ENCODE data around the gene KRTAP2-2.

The KRTAP2-2 gene

DNA sequence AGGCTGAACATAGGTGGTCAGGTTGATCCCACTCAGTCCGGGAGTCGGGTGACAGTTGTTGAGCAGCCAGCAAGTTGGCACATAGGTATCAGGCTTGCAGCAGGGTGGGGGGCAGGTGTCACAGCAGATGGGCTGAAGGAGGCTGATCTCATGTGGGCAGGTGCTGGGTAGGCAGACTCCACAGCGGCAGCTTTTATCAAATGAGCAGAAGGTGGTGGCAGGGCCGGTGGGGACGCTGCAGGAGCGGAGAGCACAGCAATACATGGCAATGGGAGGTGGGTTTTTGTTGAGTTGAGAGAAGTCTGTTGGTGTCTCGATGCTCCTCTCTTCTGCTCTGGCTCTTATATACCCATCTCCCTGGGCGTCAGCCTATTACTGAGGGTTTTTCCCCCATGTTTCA is 46.2 kb downstream of the KRTAP2-2 start, which contains the start of gene KRTAP3-1:
Gene KRTAP3-1, minus strand, starts transcription at position 318 of the 400 bp plus-strand sequence. Its CDS starts 54 bp downstream, at position 264.
- no peaks in the 10 kb centered on the region for H3K4me1 ChIP-seq (ENCODE audit: insufficient read depth, low read length)
- H3K4me3 ChIP-seq (ENCODE audit: low read length) = no peak within 1 kb of the TSS
- H3K36me3 ChIP-seq (ENCODE audit: insufficient read depth, low read length) = no peaks in the 10 kb centered on the region
- H3K27me3 ChIP-seq (ENCODE audit: insufficient read depth, low read length) = peaks cover 1% of the 10 kb centered on the region
- H3K9me3 ChIP-seq (ENCODE audit: low read length) = no peaks in the 10 kb centered on the region
- no peak within 1 kb of the TSS for H2AFZ ChIP-seq (ENCODE audit: low read depth, low read length)
